Measurements from ENCODE around the gene ATP9A.

ATP9A gene

GRCh38 chr20:51752343-51752951, 15.7 kb downstream of the ATP9A start:
- DNase-seq (ENCODE audit: low read depth): no peak
- TF ChIP-seq, protein P1, sequence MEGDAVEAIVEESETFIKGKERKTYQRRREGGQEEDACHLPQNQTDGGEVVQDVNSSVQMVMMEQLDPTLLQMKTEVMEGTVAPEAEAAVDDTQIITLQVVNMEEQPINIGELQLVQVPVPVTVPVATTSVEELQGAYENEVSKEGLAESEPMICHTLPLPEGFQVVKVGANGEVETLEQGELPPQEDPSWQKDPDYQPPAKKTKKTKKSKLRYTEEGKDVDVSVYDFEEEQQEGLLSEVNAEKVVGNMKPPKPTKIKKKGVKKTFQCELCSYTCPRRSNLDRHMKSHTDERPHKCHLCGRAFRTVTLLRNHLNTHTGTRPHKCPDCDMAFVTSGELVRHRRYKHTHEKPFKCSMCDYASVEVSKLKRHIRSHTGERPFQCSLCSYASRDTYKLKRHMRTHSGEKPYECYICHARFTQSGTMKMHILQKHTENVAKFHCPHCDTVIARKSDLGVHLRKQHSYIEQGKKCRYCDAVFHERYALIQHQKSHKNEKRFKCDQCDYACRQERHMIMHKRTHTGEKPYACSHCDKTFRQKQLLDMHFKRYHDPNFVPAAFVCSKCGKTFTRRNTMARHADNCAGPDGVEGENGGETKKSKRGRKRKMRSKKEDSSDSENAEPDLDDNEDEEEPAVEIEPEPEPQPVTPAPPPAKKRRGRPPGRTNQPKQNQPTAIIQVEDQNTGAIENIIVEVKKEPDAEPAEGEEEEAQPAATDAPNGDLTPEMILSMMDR (IDR thresholded peaks at IDR 0.05; ENCODE audit: control insufficient read depth, extremely low read depth, insufficient read depth): no peak
- no peak overlapping the region for H3K4me3 ChIP-seq (ENCODE audit: low read depth, low read length)

- no peak overlapping the region for H3K4me3 ChIP-seq (ENCODE audit: low read depth, low read length)
- TF ChIP-seq, protein P1 (IDR thresholded peaks at IDR 0.05; ENCODE audit: control insufficient read depth, extremely low read depth, insufficient read depth): no peak
- no peak for DNase-seq (ENCODE audit: low read depth)
Measured at GRCh38 chr20:51750770-51751388, 17.3 kb downstream of the ATP9A start.

DNA sequence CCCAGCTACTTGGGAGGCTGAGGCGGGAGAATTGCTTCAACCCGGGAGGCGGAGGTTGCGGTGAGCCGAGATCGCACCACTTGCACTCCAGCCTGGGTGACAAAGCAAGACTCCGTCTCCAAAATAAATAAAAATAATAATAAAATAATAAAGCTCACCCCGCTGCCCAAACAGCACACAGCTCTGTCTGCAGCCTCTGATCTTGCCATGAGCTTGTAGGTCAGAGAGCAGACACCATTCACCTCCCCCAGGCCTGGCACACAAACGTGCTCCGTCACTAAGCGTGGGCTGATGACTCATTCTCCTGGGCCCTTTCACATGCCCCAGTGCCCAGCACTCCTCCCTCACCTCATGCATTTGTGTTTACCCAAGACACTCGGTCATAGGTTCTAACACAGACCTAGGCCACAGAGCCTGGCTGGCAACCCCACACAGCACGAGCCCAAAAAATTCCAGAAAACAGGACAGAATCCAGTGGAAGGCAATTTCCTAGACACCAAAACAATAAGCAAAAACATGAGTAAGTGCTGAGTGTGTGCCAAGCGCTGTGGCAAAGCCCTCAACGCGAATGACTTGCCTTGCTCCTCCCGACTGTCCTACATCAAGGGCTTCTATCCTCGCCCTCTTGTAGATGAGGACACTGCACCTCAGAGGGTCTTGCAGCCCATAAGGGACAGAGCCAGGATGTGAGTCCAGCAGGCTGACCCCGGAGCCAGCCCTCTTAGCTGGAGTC, 18.0 kb downstream of the ATP9A start:
- H3K4me3 ChIP-seq (ENCODE audit: low read depth, low read length): no peak overlapping the region
- peak; percentile 96 for DNase-seq (ENCODE audit: low read depth)
- TF ChIP-seq, protein P1 (IDR thresholded peaks at IDR 0.05; ENCODE audit: control insufficient read depth, extremely low read depth, insufficient read depth): no peak

GRCh38 chr20:51749674-51750036, 18.5 kb downstream of the ATP9A start:
- H3K4me3 ChIP-seq (ENCODE audit: low read depth, low read length): no peak overlapping the region
- TF ChIP-seq, protein P1 (IDR thresholded peaks at IDR 0.05; ENCODE audit: control insufficient read depth, extremely low read depth, insufficient read depth): no peak
- no peak for DNase-seq (ENCODE audit: low read depth)

DNA sequence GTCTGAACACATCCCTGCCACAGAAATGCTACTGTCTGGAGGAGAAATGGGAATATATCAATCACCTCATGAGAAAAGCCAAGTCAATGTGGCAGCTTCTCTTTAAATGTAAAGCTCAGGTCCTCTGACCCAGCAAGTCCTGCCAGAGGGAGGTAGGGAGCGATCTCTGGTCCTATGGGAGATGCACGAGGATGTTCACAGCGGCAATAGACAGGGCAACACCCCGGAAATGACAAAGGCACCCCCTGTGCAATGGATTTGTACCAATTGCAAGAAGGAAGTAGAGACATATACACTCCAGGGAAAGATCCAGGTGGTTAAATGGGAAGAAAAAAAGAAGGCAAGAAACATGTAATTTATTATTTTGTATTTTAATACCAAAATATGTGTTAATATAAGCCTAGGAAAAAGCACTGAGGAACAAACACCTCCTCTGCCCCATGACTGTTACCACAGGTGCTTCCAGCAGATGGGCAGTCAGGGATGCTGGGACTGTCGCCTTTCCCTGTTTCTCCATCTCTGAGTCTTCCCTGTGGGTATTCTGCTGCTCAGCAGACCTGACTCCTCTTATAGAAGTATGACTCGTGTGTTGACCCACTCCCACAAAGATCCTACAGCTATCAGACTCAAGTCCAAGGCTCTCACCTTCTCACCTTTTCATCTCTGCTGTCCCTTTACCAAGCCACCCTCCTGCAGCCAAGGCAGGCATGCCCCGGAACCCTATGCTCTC, 20.8 kb downstream of the ATP9A start:
- no peak overlapping the region for H3K4me3 ChIP-seq (ENCODE audit: low read depth, low read length)
- TF ChIP-seq, protein P1 (IDR thresholded peaks at IDR 0.05; ENCODE audit: control insufficient read depth, extremely low read depth, insufficient read depth): no peak
- no peak for DNase-seq (ENCODE audit: low read depth)

GRCh38 chr20:51745804-51746203, 22.4 kb downstream of the ATP9A start:
- TF ChIP-seq, protein P1 (IDR thresholded peaks at IDR 0.05; ENCODE audit: control insufficient read depth, extremely low read depth, insufficient read depth): no peak
- DNase-seq (ENCODE audit: low read depth): no peak
- H3K4me3 ChIP-seq (ENCODE audit: low read depth, low read length): no peak overlapping the region

All from LNCaP clone FGC (cell line).